HG03520 (cell line): ENCODE data around the gene HM13.
"Not testable (repeated sequence)": the region's sequence is repeated elsewhere in the genome, so short reads cannot be mapped to it uniquely, and the experiment has no call there.

Experiments
- ATAC-seq: cut with Tn5 transposase; IDR thresholded peaks from one replicate; pipeline ENCODE4 v1.9.1; 2021; ENCODE audit warnings: mild to moderate bottlenecking, moderate library complexity; ENCODE audit not compliant: unreplicated experiment

HM13 gene

DNA sequence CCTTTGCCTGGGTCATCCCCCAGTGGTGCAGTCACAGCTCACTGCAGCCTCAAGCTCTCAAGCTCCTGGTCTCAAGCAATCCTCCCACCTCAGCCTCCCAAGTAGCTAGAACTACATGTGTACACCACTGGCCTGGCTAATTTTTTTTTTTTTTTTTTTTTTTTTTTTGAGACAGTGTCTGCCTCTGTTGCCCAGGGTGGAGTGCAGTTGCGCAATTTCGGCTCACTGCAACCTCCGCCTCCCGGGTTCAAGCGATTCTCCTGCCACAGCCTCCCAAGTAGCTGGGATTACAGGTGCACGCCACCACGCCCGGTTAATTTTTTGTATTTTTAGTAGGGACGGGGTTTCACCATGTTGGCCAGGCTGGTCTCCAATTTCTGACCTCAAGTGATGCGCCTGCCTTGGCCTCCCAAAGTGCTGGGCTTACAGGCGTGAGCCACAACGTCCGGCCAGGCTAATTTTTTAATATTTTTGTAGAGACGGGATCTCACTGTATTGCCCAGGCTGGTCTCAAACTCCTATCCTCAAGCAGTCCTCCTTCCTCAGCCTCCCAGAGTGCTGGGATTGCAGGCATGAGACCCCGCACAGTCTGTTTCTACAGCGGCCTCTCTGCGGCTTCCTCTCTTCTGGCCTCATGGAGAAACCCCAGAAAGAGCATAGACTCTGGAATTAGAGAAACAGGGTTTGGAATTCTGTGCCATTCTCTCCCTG lies 65.9 kb downstream of the HM13 start:
- not testable (repeated sequence) for ATAC-seq

GRCh38 chr20:31580706-31581105 lies 66.5 kb downstream of the HM13 start:
- ATAC-seq: no peak

DNA sequence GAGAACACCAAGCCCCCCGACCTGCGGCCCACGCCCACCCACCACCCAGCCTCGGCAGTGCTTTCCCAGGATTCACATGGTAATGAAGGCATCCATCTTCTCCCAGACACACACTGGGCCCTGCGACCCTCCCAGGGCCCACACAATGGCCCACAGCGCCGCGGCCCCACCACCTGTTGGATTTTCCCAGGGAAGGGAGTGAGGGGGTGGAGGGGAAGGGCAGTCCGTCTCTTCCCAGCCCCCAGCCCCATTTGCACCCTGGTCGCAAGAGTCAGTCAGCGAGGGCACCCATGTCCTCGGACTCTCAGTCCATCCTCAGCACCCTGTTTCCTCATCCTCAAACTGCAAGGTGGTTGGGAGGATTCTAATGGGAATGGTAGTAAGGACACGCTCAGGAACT lies 67.1 kb downstream of the HM13 start:
- no peak for ATAC-seq

DNA sequence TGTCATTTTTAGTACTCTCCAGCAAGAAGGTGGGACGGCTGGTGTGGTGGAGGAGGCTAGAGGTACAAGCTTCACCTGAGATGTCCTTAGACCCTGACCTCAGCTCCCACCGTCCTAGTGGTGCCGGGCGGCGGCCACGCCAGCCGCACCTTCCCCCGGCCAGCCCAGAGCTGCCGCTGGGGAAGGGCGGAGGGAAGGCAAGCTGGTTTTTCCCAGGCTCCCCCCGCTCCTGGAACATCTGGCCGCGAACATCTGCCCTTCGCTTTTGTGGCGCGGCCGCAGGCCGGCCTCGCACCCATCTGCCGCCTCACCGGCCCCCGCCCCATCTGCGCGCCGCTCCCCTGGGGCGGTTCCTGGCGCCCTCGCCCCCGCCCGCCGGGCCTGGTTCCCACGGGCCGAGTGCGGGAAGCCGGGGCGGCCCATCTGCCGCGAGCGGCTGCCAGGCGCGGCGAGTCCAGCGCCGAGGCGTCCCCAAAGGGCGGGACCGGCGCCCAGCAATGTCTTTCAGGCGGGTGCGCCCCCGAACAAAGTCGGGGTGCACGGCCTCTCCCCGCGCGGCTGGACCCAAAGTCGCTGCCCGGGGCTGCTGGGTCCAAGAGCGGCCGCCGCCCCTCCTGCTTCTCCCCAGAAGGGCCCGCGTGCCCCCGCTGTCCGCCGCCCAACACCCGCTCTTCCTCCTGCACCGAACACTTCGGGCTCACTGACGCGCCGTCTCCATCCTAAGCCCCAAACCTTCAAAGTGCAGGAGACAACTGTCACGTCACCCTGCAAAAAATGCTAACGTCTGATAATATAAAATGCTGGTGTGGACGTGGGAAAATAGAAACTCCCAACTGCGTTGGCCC lies 73.5 kb downstream of the HM13 start:
- no peak for ATAC-seq

- no peak for ATAC-seq
Observed at GRCh38 chr20:31590717-31591225, 76.5 kb downstream of the HM13 start.

DNA sequence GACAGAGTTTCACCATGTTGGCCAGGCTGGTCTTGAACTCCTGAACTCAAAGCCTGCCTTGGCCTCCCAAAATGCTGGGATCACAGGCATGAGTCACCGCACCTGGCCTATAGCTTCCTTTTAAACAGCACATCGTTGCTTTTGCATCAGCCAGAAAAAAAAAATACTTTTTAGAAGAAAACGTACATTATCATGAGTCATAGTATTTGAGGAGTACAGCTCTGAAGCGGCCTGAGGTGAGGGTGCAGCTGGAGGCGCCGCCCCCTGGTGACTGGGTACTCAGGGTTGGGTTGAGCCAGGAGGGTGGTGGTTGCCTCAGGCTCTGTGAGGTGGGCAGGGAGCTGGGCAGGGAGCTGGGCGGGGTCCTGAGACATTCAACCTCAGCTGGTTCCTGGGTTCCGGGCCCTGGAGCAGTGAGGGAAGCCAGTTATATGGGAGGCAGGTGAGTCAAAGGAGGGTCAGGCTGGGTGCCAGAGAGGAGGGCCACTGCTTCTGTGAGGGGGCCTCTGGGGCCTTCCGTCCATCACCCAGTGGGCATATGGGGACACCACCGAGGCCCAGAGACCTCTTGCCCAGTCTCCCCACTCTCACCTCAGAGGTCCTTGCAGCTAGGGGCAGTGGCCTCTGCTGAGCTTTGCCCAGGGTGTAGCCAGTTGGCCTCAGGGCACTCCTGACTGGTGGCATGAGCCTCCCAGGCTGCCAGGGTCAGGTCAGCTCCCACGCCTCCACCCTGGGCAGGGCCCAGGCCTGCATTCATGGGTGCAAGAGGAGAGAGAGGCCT lies 79.2 kb downstream of the HM13 start:
- ATAC-seq: no peak

- no peak for ATAC-seq
Observed at GRCh38 chr20:31594002-31594557, 79.8 kb downstream of the HM13 start.

GRCh38 chr20:31594558-31595379 lies 80.5 kb downstream of the HM13 start:
- no peak for ATAC-seq

GRCh38 chr20:31595380-31595653 lies 81.1 kb downstream of the HM13 start:
- ATAC-seq: no peak

DNA sequence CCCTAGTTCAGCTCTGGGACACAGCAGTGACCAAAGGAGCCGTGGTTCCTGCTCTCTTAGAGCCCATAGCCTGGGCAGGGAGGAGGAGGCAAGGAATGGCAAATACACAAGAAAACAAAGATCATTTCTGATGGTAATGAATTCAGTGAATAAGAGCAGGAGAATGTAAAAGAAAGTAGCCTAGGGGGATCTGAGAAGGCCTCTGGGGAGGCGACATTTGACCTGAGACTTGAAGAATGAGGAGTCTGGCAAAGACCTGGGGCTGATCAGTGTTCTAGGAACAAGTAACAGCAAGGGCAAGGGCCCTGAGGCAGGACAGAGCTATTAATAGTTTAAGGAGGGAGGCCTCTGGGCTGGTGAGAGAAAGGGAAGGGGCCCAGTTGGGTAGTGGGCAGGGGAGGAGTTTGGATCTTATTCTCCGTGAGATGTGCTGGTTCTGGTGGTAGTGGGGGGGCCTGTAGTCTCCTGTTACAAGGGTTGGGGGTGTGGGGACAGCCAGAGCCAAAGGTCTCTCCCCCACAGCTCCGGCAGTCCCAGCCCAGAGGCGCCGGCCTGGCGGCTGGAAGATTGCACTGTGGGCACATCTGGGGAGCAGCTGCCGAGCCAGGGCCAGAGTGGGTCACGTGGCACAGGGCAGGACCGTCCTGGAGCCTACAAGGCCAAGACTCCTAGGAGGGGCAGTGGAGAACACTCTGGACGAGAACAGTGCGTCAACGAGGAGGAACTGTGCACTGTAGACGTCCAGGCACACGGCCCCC lies 81.6 kb downstream of the HM13 start:
- no peak for ATAC-seq

GRCh38 chr20:31596412-31596715 lies 82.1 kb downstream of the HM13 start:
- not testable (repeated sequence) for ATAC-seq

GRCh38 chr20:31596831-31597480 lies 82.7 kb downstream of the HM13 start:
- ATAC-seq: no peak

- no peak for ATAC-seq
Observed at GRCh38 chr20:31597481-31597855, 83.2 kb downstream of the HM13 start.

GRCh38 chr20:31602431-31602778 lies 88.2 kb downstream of the HM13 start:
- ATAC-seq: no peak

- ATAC-seq: peak; percentile 72
Observed at GRCh38 chr20:31602779-31603441, 88.7 kb downstream of the HM13 start.

DNA sequence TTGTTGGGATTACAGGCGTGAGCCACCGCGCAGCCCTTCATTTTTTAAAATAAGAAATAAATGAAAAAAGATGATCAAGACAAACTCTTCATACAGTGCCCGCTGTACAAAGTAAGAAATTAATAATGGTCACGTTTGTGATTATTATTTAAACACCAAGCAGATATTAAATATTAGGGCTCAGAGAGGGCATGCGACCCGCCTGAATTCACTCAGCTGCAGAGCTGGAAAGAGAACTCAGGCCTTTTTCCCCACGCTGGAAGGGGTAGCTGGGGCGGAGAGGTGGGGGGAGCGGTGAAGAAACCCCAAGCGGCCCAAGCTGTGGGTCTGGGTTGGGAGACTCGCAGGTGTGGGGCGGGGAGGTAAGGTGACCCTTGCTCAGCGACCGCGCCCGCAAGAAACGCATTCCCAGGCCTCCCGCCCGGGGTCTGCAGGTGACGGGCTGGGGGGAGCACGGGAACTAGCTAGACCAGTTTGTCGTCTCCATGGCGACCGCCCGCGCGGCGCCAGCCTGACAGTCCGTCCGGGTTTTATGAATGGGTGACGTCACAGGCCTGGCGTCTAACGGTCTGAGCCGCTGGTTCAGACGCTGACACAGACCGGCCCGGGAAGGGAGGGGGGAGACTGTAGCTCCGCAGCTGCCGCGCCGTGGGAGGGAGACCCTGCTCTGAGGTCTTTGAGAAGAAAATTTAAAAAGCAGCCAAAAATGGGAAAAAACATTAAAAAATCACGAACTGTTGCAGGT lies 89.8 kb downstream of the HM13 start:
- ATAC-seq: peak; percentile 34

- ATAC-seq: no peak
Observed at GRCh38 chr20:31604567-31605030, 90.4 kb downstream of the HM13 start.
